Panc1 (cell line): ENCODE results near the gene C1orf105.

Source experiments
- CTCF ChIP-seq: fragments of 450-650 bp; IDR thresholded peaks from 2 replicates; pipeline ENCODE4 v1.5.1; 2017; ENCODE audit warnings: mild to moderate bottlenecking
- POLR2AphosphoS5 ChIP-seq: IDR thresholded peaks from 2 replicates; pipeline ENCODE4 v1.6.1; 2012; ENCODE audit warnings: mild to moderate bottlenecking, low read depth, low read length, moderate library complexity
- SIN3A ChIP-seq: IDR thresholded peaks from 2 replicates; pipeline ENCODE4 v1.6.1; 2012; ENCODE audit warnings: low read depth, mild to moderate bottlenecking, low read length, moderate library complexity, borderline replicate concordance; ENCODE audit not compliant: insufficient read depth
- TCF7L2 ChIP-seq: IDR thresholded peaks from 2 replicates; pipeline ENCODE4 v1.6.1; 2011; ENCODE audit warnings: mild to moderate bottlenecking, low read depth, low read length, inconsistent platforms
- TF ChIP-seq, protein P1 (sequence below), 2 experiments: IDR thresholded peaks; 2 replicates each; pipeline ENCODE4 v1.6.1; 2011 to 2012; ENCODE audit warnings: low read depth in 2 of 2, control low read depth in 1 of 2, low read length in 1 of 2, mild to moderate bottlenecking in 1 of 2, moderate library complexity in 1 of 2; ENCODE audit not compliant: insufficient read depth in 1 of 2

DNA sequence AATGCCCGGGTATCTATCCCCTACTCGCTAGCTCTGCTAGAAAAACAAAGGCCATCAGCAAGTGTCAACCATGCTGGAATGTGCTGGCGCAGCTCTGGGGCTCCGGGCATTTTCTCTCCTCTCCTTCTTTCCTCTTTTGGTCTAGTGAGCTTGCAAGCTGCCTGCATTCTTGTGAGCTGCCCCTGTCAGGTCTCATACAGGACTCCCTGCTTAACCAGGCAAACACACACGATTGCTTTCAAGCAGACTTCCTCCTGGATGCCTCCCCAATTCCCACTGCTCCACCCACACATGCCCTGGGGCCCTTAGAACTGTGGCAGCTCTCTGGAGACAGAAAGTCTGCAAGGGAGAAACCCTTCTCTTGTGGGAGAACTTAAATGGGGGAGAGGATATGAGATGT, 76.7 kb downstream of the C1orf105 start:
- no peak for TF ChIP-seq CTCF
- TF ChIP-seq SIN3A, result no peak
- no peak for TF ChIP-seq TCF7L2
- no peak for TF ChIP-seq POLR2AphosphoS5
- TF ChIP-seq, protein P1, sequence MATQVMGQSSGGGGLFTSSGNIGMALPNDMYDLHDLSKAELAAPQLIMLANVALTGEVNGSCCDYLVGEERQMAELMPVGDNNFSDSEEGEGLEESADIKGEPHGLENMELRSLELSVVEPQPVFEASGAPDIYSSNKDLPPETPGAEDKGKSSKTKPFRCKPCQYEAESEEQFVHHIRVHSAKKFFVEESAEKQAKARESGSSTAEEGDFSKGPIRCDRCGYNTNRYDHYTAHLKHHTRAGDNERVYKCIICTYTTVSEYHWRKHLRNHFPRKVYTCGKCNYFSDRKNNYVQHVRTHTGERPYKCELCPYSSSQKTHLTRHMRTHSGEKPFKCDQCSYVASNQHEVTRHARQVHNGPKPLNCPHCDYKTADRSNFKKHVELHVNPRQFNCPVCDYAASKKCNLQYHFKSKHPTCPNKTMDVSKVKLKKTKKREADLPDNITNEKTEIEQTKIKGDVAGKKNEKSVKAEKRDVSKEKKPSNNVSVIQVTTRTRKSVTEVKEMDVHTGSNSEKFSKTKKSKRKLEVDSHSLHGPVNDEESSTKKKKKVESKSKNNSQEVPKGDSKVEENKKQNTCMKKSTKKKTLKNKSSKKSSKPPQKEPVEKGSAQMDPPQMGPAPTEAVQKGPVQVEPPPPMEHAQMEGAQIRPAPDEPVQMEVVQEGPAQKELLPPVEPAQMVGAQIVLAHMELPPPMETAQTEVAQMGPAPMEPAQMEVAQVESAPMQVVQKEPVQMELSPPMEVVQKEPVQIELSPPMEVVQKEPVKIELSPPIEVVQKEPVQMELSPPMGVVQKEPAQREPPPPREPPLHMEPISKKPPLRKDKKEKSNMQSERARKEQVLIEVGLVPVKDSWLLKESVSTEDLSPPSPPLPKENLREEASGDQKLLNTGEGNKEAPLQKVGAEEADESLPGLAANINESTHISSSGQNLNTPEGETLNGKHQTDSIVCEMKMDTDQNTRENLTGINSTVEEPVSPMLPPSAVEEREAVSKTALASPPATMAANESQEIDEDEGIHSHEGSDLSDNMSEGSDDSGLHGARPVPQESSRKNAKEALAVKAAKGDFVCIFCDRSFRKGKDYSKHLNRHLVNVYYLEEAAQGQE (IDR thresholded peaks at IDR 0.05; ENCODE audit: insufficient read depth in 1 of 2, low read depth in 2 of 2, low read length in 1 of 2), result no peak
